Erythroblast (primary cell): ENCODE data around the gene PRKCZ.

Source experiments
- DNase-seq, 2 experiments: peaks; one replicate each; lab custom pipeline; 2025; lab: John Stamatoyannopoulos, UW
- GATA1 ChIP-seq: IDR thresholded peaks from 2 replicates; pipeline ENCODE4 v1.6.1; 2011; ENCODE audit warnings: low read depth, mild to moderate bottlenecking, control low read depth, low read length, moderate library complexity
- POLR2A ChIP-seq: IDR thresholded peaks from 2 replicates; pipeline ENCODE4 v1.6.1; 2011; ENCODE audit warnings: mild to moderate bottlenecking, low read length

PRKCZ gene

GRCh38 chr1:2229911-2230731 is 179.9 kb downstream of the PRKCZ start:
- peak; percentile 50 to 52 for DNase-seq
- TF ChIP-seq GATA1, result no peak

GRCh38 chr1:2230781-2231531 is 180.7 kb downstream of the PRKCZ start:
- no peak for TF ChIP-seq POLR2A
- TF ChIP-seq GATA1, result no peak

GRCh38 chr1:2231532-2232254 is 181.5 kb downstream of the PRKCZ start:
- peak; percentile 44 to 48 for DNase-seq
- TF ChIP-seq POLR2A (no peak), GATA1 (no peak)

More at GRCh38 chr1:2230781-2231531, 180.7 kb downstream of the PRKCZ start:
- peak; percentile 47 to 51 for DNase-seq

- TF ChIP-seq POLR2A (no peak), GATA1 (no peak)
- DNase-seq, result no peak
Measured at GRCh38 chr1:2232255-2232915, 182.2 kb downstream of the PRKCZ start.

GRCh38 chr1:2232916-2233438 is 182.8 kb downstream of the PRKCZ start:
- TF ChIP-seq POLR2A (no peak), GATA1 (no peak)
- DNase-seq, result peak; percentile 19 to 59

- DNase-seq, result no peak
- TF ChIP-seq POLR2A (no peak), GATA1 (no peak)
Measured at GRCh38 chr1:2233468-2233867, 183.3 kb downstream of the PRKCZ start.

GRCh38 chr1:2233997-2234761 is 184.0 kb downstream of the PRKCZ start:
- TF ChIP-seq GATA1, result no peak
- no peak for TF ChIP-seq POLR2A
- DNase-seq, result peak; percentile 69 to 82

GRCh38 chr1:2234762-2235113 is 184.5 kb downstream of the PRKCZ start:
- no peak for TF ChIP-seq POLR2A
- TF ChIP-seq GATA1, result no peak
- no peak for DNase-seq
